Activated T-cell treated with anti-CD3 and anti-CD28 coated beads, Interleukin-2, amount 50 U/mL, for 72 hours (primary cell): Measurements from ENCODE around the gene TMEM98. TPM values are rescaled to one million over a fixed set of nuclear protein-coding genes. Genes with fewer than 3 reads are reported as not detected.
"Not testable (repeated sequence)": the region's sequence is repeated elsewhere in the genome, so short reads cannot be mapped to it uniquely, and the experiment has no call there.

Experiments used
- ATAC-seq, 2 donors: fragments of 150-1000 bp; cut with Tn5 transposase; replicated peaks in 1 of 2; 2 replicates each; pipeline ENCODE4 v1.10.0; 2021; ENCODE audit warnings: moderate library complexity in 2 of 2, mild to moderate bottlenecking in 1 of 2
- DNase-seq, 2 donors: peaks; one replicate each; pipeline ENCODE4 v3.0.0; 2021 to 2022; ENCODE audit warnings: mixed read lengths in 1 of 2
- H3K27ac Mint-ChIP-seq: one replicate; pipeline ENCODE4 v1.8.0; 2022; ENCODE audit warnings: mild to moderate bottlenecking, moderate library complexity, mixed read lengths
- H3K27me3 Mint-ChIP-seq: one replicate; pipeline ENCODE4 v1.8.0; 2022; ENCODE audit warnings: low read depth, mixed read lengths
- H3K36me3 Mint-ChIP-seq, 2 donors: one replicate each; pipeline ENCODE4 v1.8.0; 2022; ENCODE audit warnings: mixed read lengths in 2 of 2, mild to moderate bottlenecking in 1 of 2; ENCODE audit not compliant: insufficient read depth in 2 of 2
- H3K4me1 Mint-ChIP-seq: one replicate; pipeline ENCODE4 v1.8.0; 2022; ENCODE audit warnings: low read depth, mixed read lengths
- H3K4me3 Mint-ChIP-seq, 2 donors: one replicate each; pipeline ENCODE4 v1.8.0; 2022; ENCODE audit warnings: mild to moderate bottlenecking in 2 of 2, mixed read lengths in 2 of 2, moderate library complexity in 2 of 2
- H3K9me3 Mint-ChIP-seq, 2 donors: one replicate each; pipeline ENCODE4 v1.8.0; 2022; ENCODE audit warnings: mixed read lengths in 2 of 2
- total RNA-seq, 2 donors: library from RNA; stranded (reverse); gene quantifications; one replicate each; pipeline ENCODE4 v1.2.3, GENCODE V29; 2022

The TMEM98 gene
- total RNA-seq, 2 donors from 2014 or later: 0.86 to 1.3 TPM

GRCh38 chr17:32954477-32954876, 26.5 kb downstream of the TMEM98 start:
- Mint-ChIP-seq H3K4me3 (no peak overlapping the region), H3K27me3 (peaks cover 27% of the 10 kb centered on the region), H3K27ac (no peak overlapping the region), H3K9me3 (no peaks in the 10 kb centered on the region), H3K36me3 (no peaks in the 10 kb centered on the region), H3K4me1 (no peaks in the 10 kb centered on the region)
- ATAC-seq: no peak
- DNase-seq: no peak

DNA sequence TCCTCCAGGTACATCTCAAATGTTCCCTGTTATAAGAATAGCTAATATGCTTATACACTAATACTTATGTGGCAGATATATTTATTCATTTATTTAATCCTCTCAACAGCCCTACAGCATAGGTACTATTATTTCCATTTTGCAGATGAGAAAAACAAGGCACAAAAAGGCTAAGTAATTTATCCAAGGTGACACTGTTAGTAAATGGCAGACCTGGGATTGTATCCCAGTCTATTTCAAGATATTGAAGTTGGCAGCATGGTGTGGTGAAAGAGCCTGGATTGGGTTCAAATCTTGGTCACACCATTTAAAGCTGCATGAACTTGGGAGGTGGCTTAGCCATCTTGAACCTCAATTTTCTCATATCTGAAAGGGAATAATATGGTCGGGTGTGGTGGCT, 27.2 kb downstream of the TMEM98 start:
- Mint-ChIP-seq H3K4me1 (no peaks in the 10 kb centered on the region), H3K9me3 (no peaks in the 10 kb centered on the region), H3K4me3 (no peak overlapping the region), H3K27me3 (peaks cover 32% of the 10 kb centered on the region), H3K27ac (no peak overlapping the region), H3K36me3 (no peaks in the 10 kb centered on the region)
- ATAC-seq (no peak), DNase-seq (no peak)

GRCh38 chr17:32956240-32956970, 28.5 kb downstream of the TMEM98 start:
- no peaks in the 10 kb centered on the region for H3K4me1 Mint-ChIP-seq
- no peak overlapping the region for H3K4me3 Mint-ChIP-seq
- ATAC-seq (no peak), DNase-seq (no peak)
- H3K27me3 Mint-ChIP-seq: peaks cover 41% of the 10 kb centered on the region
- H3K27ac Mint-ChIP-seq: no peak overlapping the region
- H3K36me3 Mint-ChIP-seq: no peaks in the 10 kb centered on the region
- H3K9me3 Mint-ChIP-seq: no peaks in the 10 kb centered on the region

DNA sequence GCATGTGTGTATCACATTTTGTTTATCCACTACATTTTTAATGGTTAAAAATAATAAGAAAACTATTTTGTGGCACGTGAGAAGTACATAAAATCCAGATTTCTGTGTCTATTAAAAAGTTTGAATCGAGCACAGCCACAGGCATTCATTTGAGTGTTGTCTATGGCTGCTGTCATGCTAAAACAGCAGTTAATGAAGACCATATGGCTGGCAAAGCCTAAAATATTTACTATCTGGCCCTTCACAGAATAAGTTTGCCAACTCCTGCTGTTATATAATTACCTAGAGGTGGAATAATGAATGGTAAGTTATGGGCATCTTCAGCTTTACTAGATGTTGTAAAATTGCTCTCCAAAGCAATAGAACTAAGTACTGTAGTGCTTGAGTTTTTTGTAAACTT, 30.5 kb downstream of the TMEM98 start:
- Mint-ChIP-seq H3K9me3 (no peaks in the 10 kb centered on the region), H3K27ac (no peak overlapping the region), H3K36me3 (no peaks in the 10 kb centered on the region), H3K4me3 (no peak overlapping the region), H3K27me3 (peaks cover 50% of the 10 kb centered on the region), H3K4me1 (no peaks in the 10 kb centered on the region)
- ATAC-seq (no peak), DNase-seq (no peak)

DNA sequence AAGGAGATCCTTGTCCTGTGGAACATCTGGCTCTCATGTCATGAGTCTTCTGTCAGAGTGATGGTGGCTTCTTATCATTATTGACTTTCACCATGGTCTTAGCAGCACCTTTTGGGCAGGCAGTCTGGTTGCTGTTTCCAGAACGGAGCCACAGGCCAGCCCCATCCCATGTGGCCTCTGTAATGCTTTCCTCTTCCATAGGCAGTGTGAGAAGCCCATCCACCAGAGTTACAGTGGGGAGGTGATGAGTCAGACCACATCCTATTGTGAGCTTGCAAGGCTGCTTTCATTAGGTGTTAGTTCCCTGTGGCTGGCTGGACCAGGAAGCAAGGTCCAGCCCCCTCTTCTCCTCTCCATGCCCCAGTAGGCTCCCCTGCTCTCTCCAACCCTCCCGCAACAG, 32.9 kb downstream of the TMEM98 start:
- DNase-seq (no peak), ATAC-seq (no peak)
- Mint-ChIP-seq H3K36me3 (no peaks in the 10 kb centered on the region), H3K9me3 (no peaks in the 10 kb centered on the region), H3K27me3 (peaks cover 38% of the 10 kb centered on the region), H3K4me1 (no peaks in the 10 kb centered on the region), H3K4me3 (no peak overlapping the region), H3K27ac (no peak overlapping the region)

DNA sequence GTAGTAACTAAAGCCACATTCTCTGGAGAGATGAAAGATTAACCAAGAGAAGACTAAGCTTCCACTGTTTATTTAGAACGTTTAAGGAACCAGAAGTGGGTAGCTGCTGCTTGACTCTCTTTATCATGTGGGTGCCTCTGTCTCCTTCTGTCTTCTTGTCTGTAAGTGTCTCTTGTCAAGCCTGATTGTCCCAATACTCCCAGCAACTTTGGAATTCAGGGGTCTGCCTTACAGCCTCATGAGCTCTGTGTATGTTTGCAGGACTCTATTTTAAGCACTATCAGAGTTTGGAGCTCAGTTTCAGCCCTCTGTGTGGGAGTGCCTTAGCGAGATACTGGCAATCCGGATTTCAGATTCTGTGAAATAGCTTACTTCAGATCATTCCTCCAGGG, 34.4 kb downstream of the TMEM98 start:
- no peak for ATAC-seq
- DNase-seq: no peak
- Mint-ChIP-seq H3K27me3 (peaks cover 43% of the 10 kb centered on the region), H3K4me1 (no peaks in the 10 kb centered on the region), H3K36me3 (no peaks in the 10 kb centered on the region), H3K27ac (no peak overlapping the region), H3K9me3 (no peaks in the 10 kb centered on the region), H3K4me3 (no peak overlapping the region)

DNA sequence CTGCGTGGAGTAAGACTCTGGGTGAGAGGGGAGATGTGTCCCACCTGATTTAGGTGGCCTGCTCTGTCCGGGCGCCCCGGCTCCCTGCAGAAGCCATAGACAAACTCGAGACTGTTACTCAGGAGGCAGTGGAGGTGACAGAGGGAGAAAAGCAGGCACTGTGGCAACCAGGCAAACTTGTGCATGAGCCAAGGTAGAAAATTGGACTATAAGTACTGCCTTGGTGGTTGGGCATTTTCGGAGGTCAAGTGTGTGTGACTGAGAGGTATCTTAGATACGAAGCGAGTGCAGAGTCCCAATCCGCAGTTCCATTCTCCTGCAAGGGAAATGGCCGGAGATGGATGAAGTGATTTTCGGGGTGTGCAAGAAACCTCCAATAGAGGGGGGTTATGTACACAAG, 36.6 kb downstream of the TMEM98 start:
- H3K4me1 Mint-ChIP-seq: no peaks in the 10 kb centered on the region
- DNase-seq: no peak
- H3K36me3 Mint-ChIP-seq: no peaks in the 10 kb centered on the region
- no peak for ATAC-seq
- H3K9me3 Mint-ChIP-seq: no peaks in the 10 kb centered on the region
- no peak overlapping the region for H3K4me3 Mint-ChIP-seq
- H3K27me3 Mint-ChIP-seq: peaks cover 47% of the 10 kb centered on the region
- H3K27ac Mint-ChIP-seq: no peak overlapping the region

DNA sequence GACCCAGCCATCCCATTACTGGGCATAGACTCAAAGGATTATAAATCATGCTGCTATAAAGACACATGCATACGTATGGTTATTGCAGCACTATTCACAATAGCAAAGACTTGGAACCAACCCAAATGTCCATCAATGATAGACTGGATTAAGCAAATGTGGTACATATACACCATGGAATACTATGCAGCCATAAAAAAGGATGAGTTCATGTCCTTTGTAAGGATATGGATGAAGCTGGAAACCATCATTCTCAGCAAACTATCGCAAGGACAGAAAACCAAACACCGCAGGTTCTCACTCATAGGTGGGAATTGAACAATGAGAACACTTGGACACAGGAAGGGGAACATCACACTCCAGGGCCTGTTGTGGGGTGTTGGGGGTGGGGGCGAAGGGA, 41.3 kb downstream of the TMEM98 start:
- ATAC-seq, H3K9me3 Mint-ChIP-seq, DNase-seq, H3K36me3 Mint-ChIP-seq, H3K4me3 Mint-ChIP-seq, H3K27ac Mint-ChIP-seq: not testable (repeated sequence)
- peaks cover 19% of the 10 kb centered on the region for H3K4me1 Mint-ChIP-seq
- peaks cover 26% of the 10 kb centered on the region for H3K27me3 Mint-ChIP-seq

DNA sequence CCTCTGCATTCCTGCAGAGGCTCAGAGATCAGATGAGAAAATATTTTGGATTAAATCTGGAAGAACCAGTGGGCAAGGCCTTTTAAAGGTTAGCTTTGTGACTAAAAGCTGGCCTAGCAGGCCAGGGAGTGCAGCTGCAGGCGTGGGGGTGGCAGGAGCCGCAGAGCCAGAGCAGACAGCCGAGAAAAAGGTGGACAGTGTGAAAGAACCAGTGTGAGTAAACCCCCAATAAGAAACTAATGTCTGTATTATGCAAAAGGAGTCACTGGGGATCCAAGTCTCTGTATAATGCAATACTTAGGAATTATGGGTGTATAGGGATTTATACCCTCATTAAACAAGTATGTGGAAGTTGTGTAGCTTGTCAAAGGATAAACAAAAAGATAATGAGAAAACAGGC, 42.3 kb downstream of the TMEM98 start:
- Mint-ChIP-seq H3K27me3 (peaks cover 27% of the 10 kb centered on the region), H3K4me3 (no peak overlapping the region), H3K4me1 (peaks cover 19% of the 10 kb centered on the region), H3K36me3 (no peaks in the 10 kb centered on the region), H3K27ac (no peak overlapping the region), H3K9me3 (no peaks in the 10 kb centered on the region)
- ATAC-seq (peak in 1 of 2 donors; percentile 27), DNase-seq (no peak)

- Mint-ChIP-seq H3K27ac (no peak overlapping the region), H3K36me3 (no peaks in the 10 kb centered on the region), H3K27me3 (peaks cover 26% of the 10 kb centered on the region), H3K9me3 (no peaks in the 10 kb centered on the region), H3K4me3 (no peak overlapping the region), H3K4me1 (peaks cover 19% of the 10 kb centered on the region)
- DNase-seq: peak; percentile 48 to 60
- ATAC-seq: peak; percentile 94 to 97
These were observed 43.2 kb downstream of the TMEM98 start for GRCh38 chr17:32971171-32971570.

DNA sequence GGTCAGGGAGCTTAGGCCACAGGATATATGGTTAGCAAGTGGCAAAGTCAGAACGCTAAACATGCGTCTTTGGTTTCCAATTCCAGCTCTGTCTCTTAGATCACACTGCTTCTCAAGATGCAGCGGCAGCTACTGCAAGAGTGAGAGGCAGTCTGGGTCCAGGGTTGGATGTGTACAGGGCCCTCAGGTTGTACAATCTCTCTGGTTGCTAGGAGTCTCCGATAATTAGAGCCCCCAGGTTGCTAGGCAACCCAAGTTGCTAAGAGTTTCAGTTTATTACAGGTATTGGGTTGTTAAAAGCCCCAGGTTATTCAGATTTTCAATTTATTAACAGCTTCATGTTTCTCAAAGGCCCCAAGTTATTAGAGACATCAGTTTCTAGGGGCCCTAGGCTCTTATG, 48.2 kb downstream of the TMEM98 start:
- DNase-seq (no peak), ATAC-seq (no peak)
- H3K27me3 Mint-ChIP-seq: peaks cover 24% of the 10 kb centered on the region
- peaks cover 6% of the 10 kb centered on the region for H3K4me1 Mint-ChIP-seq
- H3K27ac Mint-ChIP-seq: no peak overlapping the region
- H3K36me3 Mint-ChIP-seq: no peaks in the 10 kb centered on the region
- no peak overlapping the region for H3K4me3 Mint-ChIP-seq
- peaks cover 0 to 5% of the 10 kb centered on the region in 2 donors for H3K9me3 Mint-ChIP-seq

GRCh38 chr17:32976605-32977004, 48.7 kb downstream of the TMEM98 start:
- Mint-ChIP-seq H3K9me3 (peaks cover 0 to 5% of the 10 kb centered on the region in 2 donors), H3K27me3 (peaks cover 24% of the 10 kb centered on the region), H3K4me1 (peaks cover 1% of the 10 kb centered on the region), H3K4me3 (no peak overlapping the region), H3K36me3 (no peaks in the 10 kb centered on the region), H3K27ac (no peak overlapping the region)
- ATAC-seq: no peak
- DNase-seq: no peak

GRCh38 chr17:32980230-32980629, 52.3 kb downstream of the TMEM98 start:
- Mint-ChIP-seq H3K4me3 (no peak overlapping the region), H3K27ac (no peak overlapping the region), H3K27me3 (peaks cover 21% of the 10 kb centered on the region), H3K36me3 (peaks cover 1 to 4% of the 10 kb centered on the region in 2 donors), H3K4me1 (no peaks in the 10 kb centered on the region), H3K9me3 (peaks cover 5 to 7% of the 10 kb centered on the region in 2 donors)
- no peak for DNase-seq
- ATAC-seq: no peak

DNA sequence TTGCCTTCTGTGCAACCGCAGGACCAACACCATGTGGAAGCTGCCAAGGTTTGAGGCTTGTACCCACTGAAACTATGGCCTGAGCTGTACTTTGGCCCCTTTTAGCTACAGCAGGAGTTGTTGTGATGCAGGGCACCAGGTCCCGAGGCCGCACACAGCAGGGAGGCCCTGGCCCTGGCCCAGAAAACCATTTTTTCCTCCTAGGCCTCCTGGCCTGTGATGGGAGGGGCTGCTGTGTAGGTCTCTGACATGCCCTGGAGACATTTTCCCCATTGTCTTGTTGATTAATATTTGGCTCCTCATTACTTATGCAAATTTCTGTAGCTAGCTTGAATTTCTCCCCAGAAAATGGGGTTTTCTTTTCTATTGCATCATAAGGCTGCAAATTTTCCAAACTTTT, 53.7 kb downstream of the TMEM98 start:
- not testable (repeated sequence) for H3K4me3 Mint-ChIP-seq, H3K36me3 Mint-ChIP-seq, DNase-seq, H3K9me3 Mint-ChIP-seq, H3K27ac Mint-ChIP-seq, H3K4me1 Mint-ChIP-seq, ATAC-seq
- peaks cover 21% of the 10 kb centered on the region for H3K27me3 Mint-ChIP-seq
